Trophoblast cell (in vitro differentiated cells and primary cell): Measurements from ENCODE around the gene KCNB1.

Source experiments
- DNase-seq, 2 donors: peaks; one replicate each; pipeline ENCODE4 v3.0.0-alpha.2; 2016
- H2AFZ ChIP-seq: 2 replicates; pipeline ENCODE4 v1.6.1; 2013; ENCODE audit warnings: low read length, moderate library complexity, mild to moderate bottlenecking; ENCODE audit not compliant: insufficient read depth, poor library complexity
- H2AK5ac ChIP-seq: 2 replicates; pipeline ENCODE4 v1.6.1; 2013; ENCODE audit warnings: mild to moderate bottlenecking, low read length
- H2BK120ac ChIP-seq: 2 replicates; pipeline ENCODE4 v1.6.1; 2013; ENCODE audit warnings: low read length, mild to moderate bottlenecking, moderate library complexity; ENCODE audit not compliant: insufficient read depth, poor library complexity
- H2BK12ac ChIP-seq: 2 replicates; pipeline ENCODE4 v1.6.1; 2013; ENCODE audit warnings: mild to moderate bottlenecking, low read length, moderate library complexity
- H2BK5ac ChIP-seq: 2 replicates; pipeline ENCODE4 v1.6.1; 2013; ENCODE audit warnings: low read length, low read depth, moderate library complexity, mild to moderate bottlenecking; ENCODE audit not compliant: poor library complexity
- H3K14ac ChIP-seq: 2 replicates; pipeline ENCODE4 v1.6.1; 2013; ENCODE audit warnings: mild to moderate bottlenecking, low read length
- H3K18ac ChIP-seq: 2 replicates; pipeline ENCODE4 v1.6.1; 2013; ENCODE audit warnings: mild to moderate bottlenecking, low read length
- H3K23ac ChIP-seq: 2 replicates; pipeline ENCODE4 v1.6.1; 2013; ENCODE audit warnings: low read length
- H3K27ac ChIP-seq: 2 replicates; pipeline ENCODE4 v1.5.1; 2013; ENCODE audit warnings: low read depth, mild to moderate bottlenecking, inconsistent platforms, low read length, moderate library complexity
- H3K27me3 ChIP-seq: 2 replicates; pipeline ENCODE4 v1.6.1; 2013; ENCODE audit warnings: inconsistent platforms, mild to moderate bottlenecking, low read length, moderate library complexity; ENCODE audit not compliant: insufficient read depth
- H3K36me3 ChIP-seq, 2 experiments: 1 replicate in 1 of 2; 2 replicates in 1 of 2; pipeline ENCODE4 v1.6.1; 2013; ENCODE audit warnings: low read length in 2 of 2, mild to moderate bottlenecking in 2 of 2, moderate library complexity in 1 of 2; ENCODE audit not compliant: insufficient read depth in 2 of 2, control insufficient read depth in 1 of 2
- H3K4ac ChIP-seq: 2 replicates; pipeline ENCODE4 v1.6.1; 2013; ENCODE audit warnings: low read depth, mild to moderate bottlenecking, low read length, moderate library complexity
- H3K4me1 ChIP-seq, 2 experiments: 1 replicate in 1 of 2; 2 replicates in 1 of 2; pipeline ENCODE4 v1.6.1; 2013; ENCODE audit warnings: low read length in 2 of 2, mild to moderate bottlenecking in 2 of 2, moderate library complexity in 1 of 2; ENCODE audit not compliant: insufficient read depth in 2 of 2, control insufficient read depth in 1 of 2
- H3K4me2 ChIP-seq: 2 replicates; pipeline ENCODE4 v1.6.1; 2013; ENCODE audit warnings: inconsistent platforms, mild to moderate bottlenecking, low read length, moderate library complexity
- H3K4me3 ChIP-seq: 2 replicates; pipeline ENCODE4 v1.5.1; 2013; ENCODE audit warnings: mild to moderate bottlenecking, low read depth, low read length, inconsistent platforms
- H3K79me1 ChIP-seq: one replicate; pipeline ENCODE4 v1.6.1; 2013; ENCODE audit warnings: low read length
- H3K79me2 ChIP-seq: 2 replicates; pipeline ENCODE4 v1.6.1; 2013; ENCODE audit warnings: low read length, mild to moderate bottlenecking; ENCODE audit not compliant: control insufficient read depth, insufficient read depth, poor library complexity
- H3K9ac ChIP-seq: 2 replicates; pipeline ENCODE4 v1.6.1; 2013; ENCODE audit warnings: mild to moderate bottlenecking, low read length
- H3K9me3 ChIP-seq: 2 replicates; pipeline ENCODE4 v1.6.1; 2013; ENCODE audit warnings: low read depth, mild to moderate bottlenecking, control low read depth, inconsistent platforms, low read length; ENCODE audit not compliant: insufficient read depth
- H4K12ac ChIP-seq: 2 replicates; pipeline ENCODE4 v1.6.1; 2013; ENCODE audit warnings: low read depth, mild to moderate bottlenecking, low read length, moderate library complexity
- H4K8ac ChIP-seq: 2 replicates; pipeline ENCODE4 v1.6.1; 2013; ENCODE audit warnings: low read depth, mild to moderate bottlenecking, low read length, moderate library complexity
- H4K91ac ChIP-seq: one replicate; pipeline ENCODE4 v1.6.1; 2013; ENCODE audit warnings: low read depth, mild to moderate bottlenecking, low read length, moderate library complexity
- WGBS: extraction: QIAGEN DNeasy Blood & Tissue Kit; methylation state at CpG from one replicate; pipeline ENCODE4 v1.1.7; 2013; ENCODE audit warnings: missing lambda C conversion rate; ENCODE audit not compliant: insufficient read length, insufficient coverage; ENCODE audit errors: extremely low coverage; 5-methylcytosine and 5-hydroxymethylcytosine counted together

The KCNB1 gene

GRCh38 chr20:49508435-49509199, 26.1 kb upstream of the KCNB1 start:
- Histone ChIP-seq H3K14ac (no peak overlapping the region), H3K4me3 (no peak overlapping the region), H3K36me3 (peaks cover 5 to 9% of the 10 kb centered on the region in 2 experiments), H3K23ac (no peak overlapping the region), H3K9ac (no peak overlapping the region), H3K79me1 (no peaks in the 10 kb centered on the region), H2AFZ (no peak overlapping the region), H2BK12ac (no peak overlapping the region), H3K27me3 (no peaks in the 10 kb centered on the region), H2AK5ac (no peak overlapping the region), H3K18ac (no peak overlapping the region), H2BK120ac (no peak overlapping the region), H2BK5ac (no peak overlapping the region), H4K12ac (no peak overlapping the region), H3K27ac (no peak overlapping the region), H3K4me1 (peaks cover 3 to 5% of the 10 kb centered on the region in 2 experiments), H4K91ac (no peak overlapping the region), H4K8ac (no peak overlapping the region), H3K4ac (no peak overlapping the region), H3K9me3 (no peaks in the 10 kb centered on the region), H3K4me2 (no peak overlapping the region), H3K79me2 (no peaks in the 10 kb centered on the region)
- peak in 1 of 2 donors; percentile 65 for DNase-seq
- WGBS = no CpG with 5 or more reads among the region's 14 CpGs

- Histone ChIP-seq H3K18ac (no peak overlapping the region), H2BK120ac (no peak overlapping the region), H2AFZ (no peak overlapping the region), H3K36me3 (peaks cover 5 to 9% of the 10 kb centered on the region in 2 experiments), H3K79me2 (no peaks in the 10 kb centered on the region), H3K79me1 (no peaks in the 10 kb centered on the region), H2BK5ac (no peak overlapping the region), H3K27ac (no peak overlapping the region), H3K4me2 (no peak overlapping the region), H4K12ac (no peak overlapping the region), H4K91ac (no peak overlapping the region), H3K9ac (no peak overlapping the region), H3K4me1 (peaks cover 3 to 5% of the 10 kb centered on the region in 2 experiments), H3K23ac (no peak overlapping the region), H3K4ac (no peak overlapping the region), H2BK12ac (no peak overlapping the region), H4K8ac (no peak overlapping the region), H3K27me3 (no peaks in the 10 kb centered on the region), H3K14ac (no peak overlapping the region), H3K4me3 (no peak overlapping the region), H3K9me3 (no peaks in the 10 kb centered on the region), H2AK5ac (no peak overlapping the region)
- DNase-seq = no peak
- WGBS = no CpG with 5 or more reads among the region's 21 CpGs
These were observed 25.4 kb upstream of the KCNB1 start for GRCh38 chr20:49507741-49508434.

GRCh38 chr20:49505518-49505917, 23.1 kb upstream of the KCNB1 start:
- no peak overlapping the region for H3K4ac ChIP-seq
- peaks cover 5 to 9% of the 10 kb centered on the region in 2 experiments for H3K36me3 ChIP-seq
- H3K27me3 ChIP-seq = no peaks in the 10 kb centered on the region
- no peaks in the 10 kb centered on the region for H3K9me3 ChIP-seq
- no peak overlapping the region for H2BK5ac ChIP-seq
- no peak overlapping the region for H3K4me2 ChIP-seq
- H2BK120ac ChIP-seq = no peak overlapping the region
- no peak overlapping the region for H3K4me3 ChIP-seq
- no peak overlapping the region for H3K9ac ChIP-seq
- no peak overlapping the region for H2BK12ac ChIP-seq
- no peak overlapping the region for H3K14ac ChIP-seq
- no peak overlapping the region for H3K23ac ChIP-seq
- H2AK5ac ChIP-seq = no peak overlapping the region
- H3K4me1 ChIP-seq = peaks cover 0 to 3% of the 10 kb centered on the region in 2 experiments
- no peak overlapping the region for H4K91ac ChIP-seq
- H2AFZ ChIP-seq = no peak overlapping the region
- no peak overlapping the region for H4K12ac ChIP-seq
- H3K79me1 ChIP-seq = no peaks in the 10 kb centered on the region
- DNase-seq = no peak
- no peaks in the 10 kb centered on the region for H3K79me2 ChIP-seq
- no peak overlapping the region for H4K8ac ChIP-seq
- no peak overlapping the region for H3K18ac ChIP-seq
- H3K27ac ChIP-seq = no peak overlapping the region
- WGBS = no CpG with 5 or more reads among the region's 9 CpGs

- Histone ChIP-seq H2BK120ac (no peak overlapping the region), H2AK5ac (no peak overlapping the region), H3K4me3 (no peak overlapping the region), H3K14ac (no peak overlapping the region), H3K4ac (no peak overlapping the region), H3K36me3 (peaks cover 5 to 9% of the 10 kb centered on the region in 2 experiments), H3K9ac (no peak overlapping the region), H3K79me2 (no peaks in the 10 kb centered on the region), H3K4me1 (no peaks in the 10 kb centered on the region), H3K18ac (no peak overlapping the region), H3K27me3 (no peaks in the 10 kb centered on the region), H4K8ac (no peak overlapping the region), H2BK5ac (no peak overlapping the region), H3K4me2 (no peak overlapping the region), H2AFZ (no peak overlapping the region), H2BK12ac (no peak overlapping the region), H3K9me3 (no peaks in the 10 kb centered on the region), H3K27ac (no peak overlapping the region), H4K91ac (no peak overlapping the region), H3K23ac (no peak overlapping the region), H3K79me1 (no peaks in the 10 kb centered on the region), H4K12ac (no peak overlapping the region)
- DNase-seq = no peak
- WGBS = no CpG with 5 or more reads among the region's 6 CpGs
These were observed 20.7 kb upstream of the KCNB1 start for GRCh38 chr20:49503176-49503575.
